Neuronal stem cell (in vitro differentiated cells): ENCODE results near the gene ABHD2. TPM values are rescaled to one million over a fixed set of nuclear protein-coding genes. Genes with fewer than 3 reads are reported as not detected.

Source experiments
- small RNA-seq: library from polyadenylated mRNA; stranded (forward); fragments of <200 nt; extraction: miRNeasy Mini kit (QIAGEN cat#:217004); gene quantifications from one replicate; pipeline ENCODE3, GENCODE V24; 2013; ENCODE audit not compliant: insufficient read depth

Gene ABHD2

Small RNA genes lying within 50 kb of the gene (small RNA-seq; reads per million reads assigned to genes)
- gene RNU7-195P = not detected
